ENCODE data around the gene UBTD1. TPM values are rescaled to one million over a fixed set of nuclear protein-coding genes. Genes with fewer than 3 reads are reported as not detected.
"Not testable (repeated sequence)": the region's sequence is repeated elsewhere in the genome, so short reads cannot be mapped to it uniquely, and the experiment has no call there.

The UBTD1 gene
- total RNA-seq, 1 experiment from 2014 or later, result 29.7 TPM

GRCh38 chr10:97474918-97475317, 23.8 kb upstream of the UBTD1 start:
- no peak for DNase-seq
- H3K4me3 ChIP-seq, result no peak overlapping the region
- no peaks in the 10 kb centered on the region for H3K9me3 ChIP-seq
- peaks cover 82% of the 10 kb centered on the region for H3K36me3 ChIP-seq
- H3K27me3 ChIP-seq, result no peaks in the 10 kb centered on the region

GRCh38 chr10:97475936-97476594, 22.7 kb upstream of the UBTD1 start:
- Histone ChIP-seq H3K27me3 (no peaks in the 10 kb centered on the region), H3K9me3 (no peaks in the 10 kb centered on the region), H3K36me3 (peaks cover 82% of the 10 kb centered on the region), H3K4me3 (no peak overlapping the region)
- peak; percentile 23 for DNase-seq

- not testable (repeated sequence) for DNase-seq, H3K9me3 ChIP-seq, H3K4me3 ChIP-seq, H3K27me3 ChIP-seq
- H3K36me3 ChIP-seq, result peaks cover 75% of the 10 kb centered on the region
These were observed 19.3 kb upstream of the UBTD1 start for GRCh38 chr10:97479410-97479809.

- no peaks in the 10 kb centered on the region for H3K9me3 ChIP-seq
- no peak for DNase-seq
- no peak overlapping the region for H3K4me3 ChIP-seq
- no peaks in the 10 kb centered on the region for H3K27me3 ChIP-seq
- H3K36me3 ChIP-seq, result peaks cover 70% of the 10 kb centered on the region
These were observed 18.8 kb upstream of the UBTD1 start for GRCh38 chr10:97479939-97480338.

DNA sequence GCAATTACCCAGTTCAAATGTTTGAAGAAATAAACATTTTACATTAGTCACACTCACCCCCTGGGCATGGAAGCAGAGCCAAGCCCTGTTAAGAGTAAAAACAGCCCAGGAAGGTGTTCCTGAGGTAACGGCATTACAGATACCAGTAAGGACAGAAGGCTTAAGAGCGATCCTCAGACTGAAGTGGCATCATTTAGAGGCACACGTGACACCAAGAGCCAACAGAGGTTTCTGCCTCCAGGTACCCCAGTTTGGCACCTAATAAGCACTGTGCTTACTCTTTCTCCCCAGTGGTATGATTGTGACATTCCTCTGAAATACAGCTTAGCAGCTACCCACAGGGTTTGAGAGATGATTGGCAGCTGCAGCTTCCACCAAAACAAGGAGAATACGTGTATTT, 17.7 kb upstream of the UBTD1 start:
- Histone ChIP-seq H3K4me3 (no peak overlapping the region), H3K27me3 (no peaks in the 10 kb centered on the region), H3K9me3 (no peaks in the 10 kb centered on the region), H3K36me3 (peaks cover 64% of the 10 kb centered on the region)
- no peak for DNase-seq

DNA sequence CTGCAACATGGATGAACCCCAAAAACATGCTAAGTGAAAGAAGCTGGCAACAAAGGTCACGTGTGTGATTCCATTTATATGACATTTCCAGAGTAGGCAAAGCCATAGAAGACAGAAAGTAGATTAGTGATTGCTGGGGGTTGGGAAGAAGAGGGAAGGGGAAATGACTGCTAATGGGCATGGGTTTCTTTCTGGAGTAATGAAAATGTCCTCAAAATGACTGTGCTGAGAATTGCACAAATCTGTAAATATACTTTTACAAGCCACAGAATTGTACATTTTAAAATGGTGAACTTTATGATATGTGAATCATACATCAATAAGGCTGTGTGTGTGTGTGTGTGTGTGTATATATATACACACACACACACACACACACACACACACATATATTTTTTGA, 16.3 kb upstream of the UBTD1 start:
- H3K9me3 ChIP-seq, result no peaks in the 10 kb centered on the region
- H3K36me3 ChIP-seq, result peaks cover 52% of the 10 kb centered on the region
- no peaks in the 10 kb centered on the region for H3K27me3 ChIP-seq
- no peak for DNase-seq
- no peak overlapping the region for H3K4me3 ChIP-seq

DNA sequence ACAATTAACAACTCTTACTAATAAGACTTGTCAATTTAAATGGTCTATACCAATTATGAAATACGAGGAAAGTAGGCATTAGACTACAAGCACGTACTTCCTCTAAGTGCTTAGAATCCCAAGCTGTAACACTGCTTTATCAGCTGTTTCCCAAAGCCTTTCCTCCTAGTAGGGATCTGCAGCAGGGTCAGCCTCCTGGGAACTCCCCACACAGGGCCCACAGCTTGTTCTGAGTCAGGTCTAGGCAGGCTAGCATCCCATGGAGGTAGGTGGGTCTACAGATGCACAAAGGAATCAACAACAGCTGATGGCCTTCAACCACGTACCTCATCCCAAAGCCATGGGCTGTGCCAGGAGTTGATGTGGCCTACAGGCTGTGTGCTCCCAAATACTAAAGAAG, 15.2 kb upstream of the UBTD1 start:
- H3K9me3 ChIP-seq, result no peaks in the 10 kb centered on the region
- H3K36me3 ChIP-seq, result peaks cover 44% of the 10 kb centered on the region
- DNase-seq, result no peak
- H3K27me3 ChIP-seq, result no peaks in the 10 kb centered on the region
- H3K4me3 ChIP-seq, result no peak overlapping the region

DNA sequence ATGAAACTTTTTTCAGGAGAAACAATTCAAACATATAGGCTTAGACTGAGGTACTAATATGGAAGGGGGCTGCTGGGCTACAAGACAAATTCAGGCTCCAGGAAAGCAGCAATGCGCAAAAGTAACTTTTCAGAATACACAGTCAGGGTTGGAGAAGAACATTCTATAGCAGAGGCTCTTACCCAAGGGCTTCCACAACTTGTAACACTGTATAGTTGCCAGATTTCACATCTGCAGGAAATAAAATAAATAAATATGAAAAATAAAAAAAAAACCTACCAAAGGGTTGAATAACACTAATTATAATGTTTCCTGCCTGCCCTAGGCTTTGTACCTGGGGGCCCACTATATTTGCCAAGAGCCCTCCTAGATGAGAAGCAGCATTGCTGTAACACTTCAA, 14.8 kb upstream of the UBTD1 start:
- peaks cover 41% of the 10 kb centered on the region for H3K36me3 ChIP-seq
- no peak overlapping the region for H3K4me3 ChIP-seq
- no peak for DNase-seq
- no peaks in the 10 kb centered on the region for H3K9me3 ChIP-seq
- no peaks in the 10 kb centered on the region for H3K27me3 ChIP-seq

- H3K27me3 ChIP-seq, result no peaks in the 10 kb centered on the region
These were observed 13.0 kb upstream of the UBTD1 start for GRCh38 chr10:97485647-97486281.

GRCh38 chr10:97490592-97490991, 8.1 kb upstream of the UBTD1 start:
- peak; percentile 21 for DNase-seq
- Histone ChIP-seq H3K36me3 (peaks cover 23% of the 10 kb centered on the region), H3K9me3 (no peaks in the 10 kb centered on the region), H3K4me3 (no peak overlapping the region), H3K27me3 (no peaks in the 10 kb centered on the region)

More at GRCh38 chr10:97485647-97486281, 13.0 kb upstream of the UBTD1 start:
- Histone ChIP-seq H3K4me3 (no peak overlapping the region), H3K9me3 (no peaks in the 10 kb centered on the region), H3K36me3 (peaks cover 27% of the 10 kb centered on the region)
- DNase-seq, result no peak

- no peak overlapping the region for H3K4me3 ChIP-seq
- H3K9me3 ChIP-seq, result no peaks in the 10 kb centered on the region
- H3K36me3 ChIP-seq, result peaks cover 35% of the 10 kb centered on the region
- H3K27me3 ChIP-seq, result no peaks in the 10 kb centered on the region
- DNase-seq, result no peak
These were observed 4.6 kb upstream of the UBTD1 start for GRCh38 chr10:97494151-97494550.

DNA sequence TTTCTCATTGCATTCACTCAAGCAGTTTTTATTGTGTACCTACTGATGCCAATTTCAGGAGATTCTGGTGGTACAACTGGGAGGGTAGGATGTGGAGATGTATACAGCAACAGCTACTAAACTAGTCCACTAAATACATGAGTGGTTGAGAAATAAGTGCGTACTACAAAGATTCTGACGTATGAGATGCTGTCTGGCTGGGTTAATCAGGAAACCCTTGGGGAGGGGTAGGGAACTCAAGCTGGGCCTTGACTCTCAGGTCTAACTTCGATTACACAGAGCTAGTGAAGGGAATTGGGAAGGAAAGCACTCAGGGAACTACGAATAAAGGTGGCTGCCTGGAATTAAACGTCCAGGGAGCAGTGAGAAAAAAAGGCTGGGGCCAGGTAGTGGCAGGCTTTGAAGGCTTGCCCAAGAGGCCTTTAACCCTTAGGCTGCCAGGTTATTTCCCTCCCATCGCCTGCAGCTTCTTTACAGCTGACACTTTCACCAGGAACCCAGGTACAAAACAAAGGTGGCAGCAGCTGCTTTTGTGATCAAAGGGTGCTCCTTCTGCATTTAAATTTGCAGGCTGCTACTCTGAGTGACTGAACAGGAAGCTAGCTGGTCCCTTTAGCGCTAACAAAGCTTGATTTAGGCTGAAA, 3.7 kb upstream of the UBTD1 start:
- DNase-seq, result no peak
- Histone ChIP-seq H3K36me3 (peaks cover 35% of the 10 kb centered on the region), H3K4me3 (no peak overlapping the region), H3K9me3 (no peaks in the 10 kb centered on the region), H3K27me3 (no peaks in the 10 kb centered on the region)

DNA sequence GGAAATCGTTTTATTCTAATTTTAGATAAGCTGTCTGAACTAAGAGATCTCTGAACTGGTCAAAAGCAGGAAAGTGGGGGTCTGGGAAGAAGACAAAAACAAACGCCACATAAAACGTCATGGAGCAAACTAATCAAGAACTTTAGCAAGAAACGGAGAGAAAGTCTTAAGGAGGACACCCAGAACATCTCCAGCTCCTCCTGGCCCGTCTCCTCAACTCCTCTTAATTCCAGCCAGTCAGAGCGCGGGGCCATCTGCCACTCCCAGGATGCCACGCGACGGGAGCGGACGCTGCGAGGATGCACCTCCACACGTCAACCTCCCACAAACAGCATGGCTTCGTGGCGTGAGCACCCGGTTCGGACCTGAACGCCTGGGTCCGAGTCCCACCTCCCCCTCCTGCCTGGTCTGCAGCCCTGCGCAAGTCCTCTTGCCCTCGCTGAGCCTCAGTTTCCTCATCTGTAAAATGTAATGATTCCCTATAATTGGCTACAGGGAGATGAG, 1.1 kb upstream of the UBTD1 start:
- Histone ChIP-seq H3K4me3 (peak overlapping the region; percentile 99), H3K9me3 (no peaks in the 10 kb centered on the region), H3K27me3 (no peaks in the 10 kb centered on the region), H3K36me3 (peaks cover 35% of the 10 kb centered on the region)
- peak; percentile 87 for DNase-seq

DNA sequence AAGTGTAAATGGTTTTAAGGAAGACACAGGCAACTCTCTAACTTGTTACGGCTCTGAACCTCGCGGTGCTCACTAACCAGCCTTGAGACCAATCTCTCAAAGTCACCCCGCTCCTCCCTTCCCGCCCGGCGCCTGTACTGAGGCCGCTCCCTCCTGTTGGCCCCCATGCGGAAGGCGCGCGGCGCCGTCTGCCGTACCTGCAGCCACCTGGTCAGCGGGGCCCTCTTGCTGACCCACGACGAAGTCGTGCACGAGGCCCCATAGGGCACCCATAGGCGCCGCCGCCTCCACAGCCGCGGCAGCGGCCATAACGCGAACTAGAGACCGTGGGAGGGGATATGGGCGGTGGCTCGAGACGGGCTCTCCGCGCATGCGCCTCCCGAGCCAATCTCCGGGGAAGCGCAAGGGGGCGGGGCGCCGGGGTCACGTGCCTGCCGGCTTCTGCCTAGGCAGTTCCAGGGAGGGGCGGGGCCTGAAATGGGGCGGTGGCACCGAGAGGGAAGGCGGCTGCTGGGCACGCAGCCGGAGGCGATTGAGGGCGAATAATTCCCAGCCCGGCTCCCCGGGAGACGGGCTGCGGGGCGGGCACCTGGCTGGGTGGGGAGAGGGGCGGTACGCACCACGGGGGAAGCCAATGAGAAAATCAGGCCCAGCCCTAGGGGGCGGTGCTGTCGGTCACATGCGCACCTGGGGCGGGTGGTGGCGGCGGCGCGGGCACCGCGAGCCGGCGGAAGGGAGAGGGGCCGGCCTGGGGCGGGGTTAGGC, 466 bp upstream of the UBTD1 start, which contains the start of gene MMS19:
Gene MMS19, minus strand, starts transcription at position 347 of the 765 bp plus-strand sequence. Its CDS starts 38 bp downstream, at position 309.
- DNase-seq, result peak; percentile 99
- no peaks in the 10 kb centered on the region for H3K27me3 ChIP-seq
- H3K9me3 ChIP-seq, result no peaks in the 10 kb centered on the region
- H3K36me3 ChIP-seq, result peaks cover 35% of the 10 kb centered on the region
- H3K4me3 ChIP-seq, result peak within 1 kb of the TSS; percentile 99

DNA sequence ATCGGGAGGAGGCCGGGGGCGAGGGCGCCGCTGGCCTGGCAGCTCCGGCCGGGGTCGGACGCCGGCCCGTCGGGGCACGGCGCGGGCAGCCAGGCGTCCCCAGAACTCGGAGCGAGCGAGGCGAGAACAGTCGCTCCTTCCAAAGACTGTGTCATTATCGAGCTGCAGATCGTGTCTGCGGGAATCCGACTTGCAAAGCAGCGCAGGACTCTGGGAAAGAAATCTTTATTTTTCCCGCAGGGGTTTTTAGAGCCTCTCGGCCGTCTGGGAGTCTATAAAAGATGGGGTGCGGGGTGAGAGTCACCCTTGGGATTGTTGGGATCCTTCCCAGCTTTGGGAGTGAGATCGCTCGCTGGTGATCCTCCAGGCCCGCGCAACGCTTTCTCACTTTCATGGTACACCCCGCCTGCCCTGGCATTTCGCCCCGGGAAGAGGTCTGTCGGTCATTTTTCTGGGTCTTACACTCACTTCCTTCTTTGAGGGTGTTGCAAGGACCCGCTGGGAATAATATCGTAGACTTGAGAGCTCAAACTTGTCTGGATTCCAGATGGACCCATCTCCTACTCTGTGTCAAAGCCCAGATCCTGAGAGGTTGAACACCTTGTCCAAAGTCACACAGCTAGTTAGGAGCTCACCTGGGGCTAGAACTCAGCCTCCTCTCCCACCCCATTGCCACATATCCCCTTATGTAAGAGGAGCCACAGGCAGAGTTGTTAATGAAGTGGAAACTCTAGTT, 1.0 kb downstream of the UBTD1 start:
- no peaks in the 10 kb centered on the region for H3K9me3 ChIP-seq
- H3K36me3 ChIP-seq, result peaks cover 25% of the 10 kb centered on the region
- peak; percentile 75 for DNase-seq
- peak overlapping the region; percentile 99 for H3K4me3 ChIP-seq
- no peaks in the 10 kb centered on the region for H3K27me3 ChIP-seq

DNA sequence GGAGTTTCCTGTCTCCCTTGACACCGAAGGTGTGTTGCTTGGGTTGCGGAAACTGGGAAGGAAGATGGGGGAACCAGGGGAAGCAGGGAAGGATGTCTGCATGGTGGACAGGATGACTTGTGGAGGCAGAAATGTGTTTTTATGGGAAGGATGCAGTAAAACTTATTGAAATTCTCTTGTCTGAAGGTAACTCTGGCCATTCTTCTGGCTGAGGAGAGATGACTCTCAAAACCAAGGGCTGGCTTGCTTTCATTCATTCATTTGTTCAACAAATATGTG, 1.5 kb downstream of the UBTD1 start:
- Histone ChIP-seq H3K9me3 (no peaks in the 10 kb centered on the region), H3K36me3 (peaks cover 22% of the 10 kb centered on the region), H3K27me3 (no peaks in the 10 kb centered on the region), H3K4me3 (peak overlapping the region; percentile 99)
- no peak for DNase-seq

Data from MG63 (cell line).